GM23248 (cell line): ENCODE data around the gene ACAA2. TPM values are rescaled to one million over a fixed set of nuclear protein-coding genes. Genes with fewer than 3 reads are reported as not detected.

Source experiments
- DNase-seq: peaks from one replicate; pipeline ENCODE4 v3.0.0-alpha.2; 2015
- H2AFZ ChIP-seq: fragments of 200-600 bp; sonication (generic); 2 replicates; pipeline ENCODE4 v1.6.1; 2016; ENCODE audit warnings: antibody characterized with exemption
- H3F3A ChIP-seq: fragments of 200-600 bp; sonication (generic); 2 replicates; pipeline ENCODE4 v1.6.1; 2016; ENCODE audit warnings: mild to moderate bottlenecking, antibody characterized with exemption, mixed run types; ENCODE audit not compliant: insufficient read depth
- H3K27ac ChIP-seq: fragments of 200-600 bp; sonication (generic); 2 replicates; pipeline ENCODE4 v1.5.1; 2016; ENCODE audit warnings: mild to moderate bottlenecking
- H3K27me3 ChIP-seq: fragments of 200-600 bp; sonication (generic); replicated peaks from 2 replicates; pipeline ENCODE4 v1.6.1; 2016; ENCODE audit warnings: mild to moderate bottlenecking; ENCODE audit not compliant: insufficient read depth
- H3K36me3 ChIP-seq: fragments of 200-600 bp; sonication (generic); 2 replicates; pipeline ENCODE4 v1.6.1; 2016; ENCODE audit warnings: low read depth, mild to moderate bottlenecking
- H3K4me1 ChIP-seq: fragments of 200-600 bp; sonication (generic); 2 replicates; pipeline ENCODE4 v1.6.1; 2016; ENCODE audit warnings: mild to moderate bottlenecking; ENCODE audit not compliant: insufficient read depth
- H3K4me2 ChIP-seq: fragments of 200-600 bp; sonication (generic); one replicate; pipeline ENCODE4 v1.6.1; 2016; ENCODE audit warnings: mild to moderate bottlenecking; ENCODE audit not compliant: unreplicated experiment
- H3K4me3 ChIP-seq: fragments of 200-600 bp; sonication (generic); 2 replicates; pipeline ENCODE4 v1.5.1; 2016; ENCODE audit warnings: mild to moderate bottlenecking
- H3K79me2 ChIP-seq: fragments of 200-600 bp; sonication (generic); 2 replicates; pipeline ENCODE4 v1.6.1; 2016; ENCODE audit warnings: mild to moderate bottlenecking; ENCODE audit not compliant: insufficient read depth
- H3K9ac ChIP-seq: fragments of 200-600 bp; sonication (generic); 2 replicates; pipeline ENCODE4 v1.6.1; 2016; ENCODE audit warnings: mild to moderate bottlenecking
- H3K9me2 ChIP-seq: fragments of 200-600 bp; sonication (generic); 2 replicates; pipeline ENCODE4 v1.6.1; 2016; ENCODE audit warnings: mixed run types, mild to moderate bottlenecking, moderate library complexity; ENCODE audit not compliant: insufficient read depth
- H3K9me3 ChIP-seq: fragments of 200-600 bp; sonication (generic); one replicate; pipeline ENCODE4 v1.6.1; 2017; ENCODE audit warnings: low read depth
- H4K20me1 ChIP-seq: fragments of 200-600 bp; sonication (generic); 2 replicates; pipeline ENCODE4 v1.6.0; 2016; ENCODE audit not compliant: insufficient read depth
- EZH2 ChIP-seq: fragments of 200-600 bp; sonication (generic); IDR thresholded peaks from 2 replicates; pipeline ENCODE4 v1.6.1; 2018; ENCODE audit warnings: antibody characterized with exemption, mild to moderate bottlenecking; ENCODE audit not compliant: insufficient read depth, poor library complexity, severe bottlenecking
- EZH2phosphoT487 ChIP-seq: fragments of 200-600 bp; sonication (generic); IDR thresholded peaks from 2 replicates; pipeline ENCODE4 v1.6.1; 2018; ENCODE audit warnings: antibody characterized with exemption, moderate library complexity, mild to moderate bottlenecking, low read depth; ENCODE audit not compliant: insufficient read depth
- WGBS, 2 experiments: methylation state at CpG; one replicate each; pipeline ENCODE4 v1.1.6; 2015 to 2017; ENCODE audit warnings: low lambda C conversion rate in 2 of 2, low coverage in 1 of 2; ENCODE audit errors: missing lambda C conversion rate in 2 of 2; 5-methylcytosine and 5-hydroxymethylcytosine counted together
- in situ Hi-C: fragments of 300-500 bp; cut with MboI; formaldehyde crosslinking; loops from 2 replicates; pipeline ENCODE4 v1.15.0; 2020
- polyA plus RNA-seq: library from polyadenylated mRNA; unstranded; fragments of >200 nt; fragmentation: Nextera tagmentation; extraction: Ambion mirVana; gene quantifications from 2 replicates; pipeline ENCODE4 v1.2.1, GENCODE V29; 2016
- total RNA-seq: library from RNA; depleted of rRNA; stranded (reverse); fragments of >200 nt; shearing (Covaris generic); gene quantifications from 2 replicates; pipeline ENCODE4 v1.2.3, GENCODE V29; 2014

The ACAA2 gene
- total and polyA plus RNA-seq, 2 experiments from 2014 or later, result 55.6 to 94.8 TPM

DNA sequence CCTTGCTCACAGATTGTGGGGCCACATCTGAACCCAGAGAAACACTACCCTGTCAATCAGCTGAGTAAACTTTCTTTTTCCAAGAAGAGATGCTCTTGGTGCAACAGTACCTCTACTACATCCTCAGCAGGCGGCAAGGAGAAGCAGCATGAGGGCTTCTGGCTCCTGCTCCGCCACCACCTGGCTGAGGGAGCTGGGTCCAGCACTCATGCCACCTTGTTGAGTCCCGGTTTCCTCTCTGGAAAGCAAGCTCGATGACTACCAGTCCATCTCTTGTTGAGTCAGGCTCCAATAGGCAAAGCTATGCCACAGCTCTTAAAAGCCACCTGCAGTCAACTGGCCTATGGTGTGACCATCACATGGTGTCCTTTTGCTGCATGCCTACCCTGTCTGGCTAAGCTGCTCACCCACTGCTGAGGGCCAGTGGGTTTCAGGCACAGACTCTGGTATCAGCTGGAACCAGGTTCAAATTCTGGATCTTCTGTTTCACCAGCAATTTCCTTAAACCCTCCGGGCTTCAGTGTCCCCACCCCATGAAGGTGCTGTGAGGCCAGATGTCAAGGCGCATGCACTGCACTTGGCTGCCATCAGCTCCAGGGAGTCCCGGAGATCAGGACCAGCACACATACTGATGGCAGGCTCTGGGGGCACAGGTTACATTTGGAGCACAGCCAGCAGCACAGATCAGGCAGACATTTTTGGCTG lies 42.5 kb upstream of the ACAA2 start:
- peaks cover 4% of the 10 kb centered on the region; the same call in 1 of the 2 replicates for H3K4me1 ChIP-seq
- H4K20me1 ChIP-seq, result no peaks in the 10 kb centered on the region
- H3K79me2 ChIP-seq, result no peaks in the 10 kb centered on the region
- H3F3A ChIP-seq, result no peaks in the 10 kb centered on the region
- H3K9me3 ChIP-seq, result no peaks in the 10 kb centered on the region
- H3K27ac ChIP-seq, result no peak overlapping the region
- DNase-seq, result no peak
- in situ Hi-C loops, result loop anchor here (5.0 to 10.0 kb wide), 2 partner anchors 59 to 344 kb away; no protein-coding TSS in a partner anchor
- no peaks in the 10 kb centered on the region for H3K9me2 ChIP-seq
- no peak for TF ChIP-seq EZH2
- H3K9ac ChIP-seq, result no peak overlapping the region
- no peaks in the 10 kb centered on the region for H3K36me3 ChIP-seq
- H3K27me3 ChIP-seq, result no peaks in the 10 kb centered on the region
- H3K4me2 ChIP-seq, result no peak overlapping the region
- 75 to 78% methylated on average over 7 of the region's 7 CpGs for WGBS, 2 experiments
- H2AFZ ChIP-seq, result no peak overlapping the region
- H3K4me3 ChIP-seq, result no peak overlapping the region

DNA sequence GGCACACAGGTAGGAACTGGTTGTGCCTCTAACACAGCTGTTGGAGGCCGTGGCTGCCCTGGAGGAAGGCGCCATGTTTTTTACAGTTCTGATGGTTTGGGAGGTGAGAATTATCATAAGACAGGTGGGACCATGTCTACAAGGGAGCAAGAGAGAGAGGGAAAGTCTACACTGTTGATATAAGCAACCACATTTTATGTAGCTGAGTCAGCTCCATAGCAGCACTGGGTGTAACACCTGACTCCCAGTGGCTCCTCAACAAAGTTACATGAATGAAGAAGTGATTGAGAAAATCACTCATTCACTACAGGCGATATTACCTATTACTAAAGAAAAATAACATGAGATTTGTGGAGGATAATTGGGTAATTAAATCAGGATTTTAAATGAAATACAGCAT lies 41.3 kb upstream of the ACAA2 start:
- in situ Hi-C loops, result loop anchor here (5.0 to 10.0 kb wide), 2 partner anchors 60 to 342 kb away; no protein-coding TSS in a partner anchor
- no peak for DNase-seq

DNA sequence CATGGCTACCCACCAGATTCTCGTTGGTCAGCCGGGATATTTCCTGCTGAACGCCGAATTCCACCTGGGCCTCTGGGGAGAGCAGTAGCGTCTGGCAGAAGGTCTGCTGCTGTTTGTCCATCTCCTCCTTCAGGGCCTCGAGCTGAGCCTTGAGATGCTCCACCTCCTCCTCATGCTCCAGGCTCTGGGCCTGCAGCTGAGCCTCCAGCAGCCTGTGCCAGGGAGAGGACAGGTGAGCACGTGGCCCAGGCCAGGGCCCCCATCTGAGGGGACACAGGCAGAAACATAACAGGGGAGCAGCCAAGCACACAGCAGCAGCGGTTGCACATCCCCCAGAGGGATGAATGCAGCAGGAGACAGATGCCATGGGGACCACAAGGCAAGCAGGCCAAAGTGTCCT lies 40.1 kb upstream of the ACAA2 start:
- Histone ChIP-seq H3K9me3 (no peaks in the 10 kb centered on the region), H3K79me2 (no peaks in the 10 kb centered on the region), H2AFZ (no peak overlapping the region), H3K9me2 (no peaks in the 10 kb centered on the region), H4K20me1 (no peaks in the 10 kb centered on the region), H3K27me3 (no peaks in the 10 kb centered on the region), H3K36me3 (no peaks in the 10 kb centered on the region), H3K9ac (no peak overlapping the region), H3K4me1 (peaks cover 10% of the 10 kb centered on the region), H3K4me2 (no peak overlapping the region), H3F3A (0 out of 2 replicates have a peak, but pooled peaks cover 4% of the 10 kb centered on the region), H3K27ac (no peak overlapping the region), H3K4me3 (no peak overlapping the region)
- WGBS, 2 experiments, result 66 to 68% methylated on average over 8 of the region's 8 CpGs
- DNase-seq, result no peak
- TF ChIP-seq EZH2, result no peak
- no peak for TF ChIP-seq EZH2phosphoT487
- in situ Hi-C loops, result loop anchor here (10.0 kb wide), 1 partner anchor 61 kb away; no protein-coding TSS in a partner anchor

More for the DNA sequence above, 41.3 kb upstream of the ACAA2 start:
- no peaks in the 10 kb centered on the region for H3K27me3 ChIP-seq
- H3K79me2 ChIP-seq, result no peaks in the 10 kb centered on the region
- H3K4me3 ChIP-seq, result no peak overlapping the region
- H3K36me3 ChIP-seq, result no peaks in the 10 kb centered on the region
- H3K9me3 ChIP-seq, result no peaks in the 10 kb centered on the region
- peaks cover 9% of the 10 kb centered on the region; the same call in 1 of the 2 replicates for H3K4me1 ChIP-seq
- 67 to 83% methylated on average over 3 of the region's 3 CpGs for WGBS, 2 experiments
- H3F3A ChIP-seq, result no peaks in the 10 kb centered on the region
- TF ChIP-seq EZH2phosphoT487, result no peak
- TF ChIP-seq EZH2, result no peak
- H3K9ac ChIP-seq, result no peak overlapping the region
- H3K27ac ChIP-seq, result no peak overlapping the region
- no peak overlapping the region for H2AFZ ChIP-seq
- H4K20me1 ChIP-seq, result no peaks in the 10 kb centered on the region
- no peaks in the 10 kb centered on the region for H3K9me2 ChIP-seq
- H3K4me2 ChIP-seq, result no peak overlapping the region

DNA sequence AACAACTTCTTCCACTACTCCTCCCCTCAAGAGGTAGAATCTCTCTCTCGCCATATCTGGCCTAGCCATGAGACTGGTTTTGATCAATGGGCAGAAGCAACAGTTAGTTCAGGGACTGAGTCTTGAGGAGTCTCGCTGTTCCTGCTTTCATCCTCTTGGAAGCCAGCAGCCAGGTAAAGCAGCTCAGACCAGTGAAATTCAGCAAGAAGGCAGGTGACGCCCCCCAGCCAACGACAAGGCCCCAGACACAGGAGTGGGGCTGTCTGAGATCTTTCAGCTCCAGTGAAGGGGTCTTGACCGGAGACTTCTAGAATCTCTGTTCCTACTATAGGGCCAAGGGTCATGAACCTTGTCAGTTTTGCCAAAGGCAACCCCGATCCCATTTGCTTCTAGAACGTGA lies 39.7 kb upstream of the ACAA2 start:
- 54 to 58% methylated on average over 7 of the region's 7 CpGs for WGBS, 2 experiments
- no peak overlapping the region for H3K4me2 ChIP-seq
- peaks cover 8% of the 10 kb centered on the region for H3K4me1 ChIP-seq
- in situ Hi-C loops, result loop anchor here (10.0 kb wide), 1 partner anchor 62 kb away; no protein-coding TSS in a partner anchor
- no peak for DNase-seq
- H3K9me2 ChIP-seq, result no peaks in the 10 kb centered on the region
- no peaks in the 10 kb centered on the region for H3K9me3 ChIP-seq
- H3K79me2 ChIP-seq, result no peaks in the 10 kb centered on the region
- no peak for TF ChIP-seq EZH2
- no peak for TF ChIP-seq EZH2phosphoT487
- no peaks in the 10 kb centered on the region for H3K27me3 ChIP-seq
- H4K20me1 ChIP-seq, result no peaks in the 10 kb centered on the region
- 0 out of 2 replicates have a peak, but pooled peaks cover 4% of the 10 kb centered on the region for H3F3A ChIP-seq
- no peak overlapping the region for H3K27ac ChIP-seq
- no peak overlapping the region for H3K4me3 ChIP-seq
- no peak overlapping the region for H3K9ac ChIP-seq
- no peaks in the 10 kb centered on the region for H3K36me3 ChIP-seq
- no peak overlapping the region for H2AFZ ChIP-seq
